ENCODE results near the gene ESR2.

The ESR2 gene

DNA sequence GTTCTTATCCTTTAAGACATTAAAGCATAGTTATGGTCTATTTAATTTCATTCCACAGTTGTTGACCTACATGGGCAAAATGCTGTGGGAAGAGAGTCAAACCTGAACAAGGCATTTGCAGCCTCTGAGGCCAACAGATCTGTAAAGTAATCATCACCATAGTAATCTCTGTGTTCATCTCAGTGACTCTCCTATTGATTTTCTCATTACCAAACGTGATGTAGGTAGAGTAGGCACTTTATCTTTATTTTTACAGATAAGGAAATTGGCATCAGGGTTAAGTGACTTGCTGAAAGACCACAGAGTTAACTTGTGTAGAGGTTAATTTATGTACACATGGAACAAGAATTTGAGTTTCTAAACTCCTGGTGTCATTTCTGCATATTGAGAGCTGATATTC is 203.0 kb downstream of the ESR2 start:
- DNase-seq: no peak
- H3K4ac ChIP-seq (ENCODE audit: low read depth, low read length): no peak overlapping the region
- no peak overlapping the region for H2BK15ac ChIP-seq (replicated peaks; ENCODE audit: low read depth)
- no peak overlapping the region for H3K4me3 ChIP-seq (ENCODE audit: low read length)
- no peak overlapping the region for H3K27ac ChIP-seq (ENCODE audit: low read depth, low read length)
- H2BK120ac ChIP-seq (ENCODE audit: low read depth, low read length): no peak overlapping the region
- H3K9ac ChIP-seq (ENCODE audit: low read length): no peak overlapping the region
- H3K79me2 ChIP-seq (ENCODE audit: control insufficient read depth, insufficient read depth, low read length): no peaks in the 10 kb centered on the region
- no peak overlapping the region for H2BK5ac ChIP-seq (ENCODE audit: low read length)
- H3K18ac ChIP-seq (ENCODE audit: low read length): no peak overlapping the region
- H3K79me1 ChIP-seq (ENCODE audit: low read length): no peaks in the 10 kb centered on the region
- no peak overlapping the region for H4K5ac ChIP-seq (ENCODE audit: low read length)
- no peaks in the 10 kb centered on the region for H3K27me3 ChIP-seq (ENCODE audit: insufficient read depth, low read length, poor library complexity)
- H3K4me1 ChIP-seq (ENCODE audit: control insufficient read depth, low read depth, low read length): no peaks in the 10 kb centered on the region
- no peak overlapping the region for H4K8ac ChIP-seq (ENCODE audit: low read depth, low read length)
- no peak overlapping the region for H2AK5ac ChIP-seq (ENCODE audit: low read length)
- no CpG with 5 or more reads among the region's 1 CpG for WGBS (ENCODE audit: extremely low coverage, insufficient coverage, low lambda C conversion rate)
- no peaks in the 10 kb centered on the region for H3K36me3 ChIP-seq (ENCODE audit: control insufficient read depth, insufficient read depth, low read length)
- no peak overlapping the region for H3K4me2 ChIP-seq (ENCODE audit: low read length)
- H3K56ac ChIP-seq (ENCODE audit: low read length): no peak overlapping the region
- no peak overlapping the region for H3K23ac ChIP-seq (ENCODE audit: low read length)

DNA sequence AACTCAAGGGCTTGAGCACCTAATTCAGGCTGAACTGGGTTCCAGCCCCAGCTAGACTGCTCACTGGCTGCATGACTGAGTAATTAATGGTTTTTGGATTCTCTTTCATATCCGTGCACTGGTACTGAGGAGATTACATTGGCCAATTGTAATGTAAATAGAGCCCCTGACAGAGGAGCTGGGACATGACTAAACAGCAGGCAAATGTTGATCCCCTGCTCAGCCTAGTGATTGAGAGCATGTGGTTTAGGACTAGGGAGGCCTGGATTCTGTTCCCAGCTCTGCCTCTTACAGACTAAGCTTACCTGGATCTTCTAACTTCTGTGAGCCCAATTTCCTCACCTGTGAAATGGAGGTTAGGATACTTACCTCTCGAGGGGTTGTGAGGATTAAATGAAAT is 204.3 kb downstream of the ESR2 start:
- Histone ChIP-seq H4K8ac (ENCODE audit: low read depth, low read length) (no peak overlapping the region), H3K23ac (ENCODE audit: low read length) (no peak overlapping the region), H3K36me3 (ENCODE audit: control insufficient read depth, insufficient read depth, low read length) (no peaks in the 10 kb centered on the region), H3K27me3 (ENCODE audit: insufficient read depth, low read length, poor library complexity) (no peaks in the 10 kb centered on the region), H3K4ac (ENCODE audit: low read depth, low read length) (no peak overlapping the region), H2BK15ac (replicated peaks; ENCODE audit: low read depth) (no peak overlapping the region), H3K79me1 (ENCODE audit: low read length) (no peaks in the 10 kb centered on the region), H3K79me2 (ENCODE audit: control insufficient read depth, insufficient read depth, low read length) (no peaks in the 10 kb centered on the region), H3K18ac (ENCODE audit: low read length) (no peak overlapping the region), H3K4me3 (ENCODE audit: low read length) (no peak overlapping the region), H2AK5ac (ENCODE audit: low read length) (no peak overlapping the region), H2BK5ac (ENCODE audit: low read length) (no peak overlapping the region), H3K27ac (ENCODE audit: low read depth, low read length) (no peak overlapping the region), H3K4me1 (ENCODE audit: control insufficient read depth, low read depth, low read length) (no peaks in the 10 kb centered on the region), H3K9ac (ENCODE audit: low read length) (no peak overlapping the region), H4K5ac (ENCODE audit: low read length) (no peak overlapping the region), H2BK120ac (ENCODE audit: low read depth, low read length) (no peak overlapping the region), H3K4me2 (ENCODE audit: low read length) (no peak overlapping the region), H3K56ac (ENCODE audit: low read length) (no peak overlapping the region)
- peak; percentile 64 for DNase-seq
- WGBS (ENCODE audit: extremely low coverage, insufficient coverage, low lambda C conversion rate): no CpG with 5 or more reads among the region's 2 CpGs

DNA sequence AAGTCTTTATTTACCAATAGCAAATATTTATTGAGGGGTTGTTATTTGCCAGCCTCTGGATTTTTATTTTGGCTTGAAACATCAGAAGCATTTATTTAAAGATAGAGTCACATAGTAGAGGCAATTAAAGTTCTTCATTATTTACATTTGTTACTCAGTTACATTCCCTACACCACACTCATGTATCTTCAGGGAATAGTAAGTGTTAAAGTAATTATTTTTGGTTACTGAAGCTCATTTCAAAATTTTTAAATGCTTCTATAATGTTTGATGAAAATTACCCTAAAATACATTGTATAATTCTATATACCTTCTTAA is 205.6 kb downstream of the ESR2 start:
- Histone ChIP-seq H2BK5ac (ENCODE audit: low read length) (no peak overlapping the region), H3K4me1 (ENCODE audit: control insufficient read depth, low read depth, low read length) (no peaks in the 10 kb centered on the region), H3K4me3 (ENCODE audit: low read length) (no peak overlapping the region), H3K27ac (ENCODE audit: low read depth, low read length) (no peak overlapping the region), H3K79me1 (ENCODE audit: low read length) (no peaks in the 10 kb centered on the region), H2AK5ac (ENCODE audit: low read length) (no peak overlapping the region), H3K36me3 (ENCODE audit: control insufficient read depth, insufficient read depth, low read length) (no peaks in the 10 kb centered on the region), H2BK120ac (ENCODE audit: low read depth, low read length) (no peak overlapping the region), H3K9ac (ENCODE audit: low read length) (no peak overlapping the region), H2BK15ac (replicated peaks; ENCODE audit: low read depth) (no peak overlapping the region), H3K27me3 (ENCODE audit: insufficient read depth, low read length, poor library complexity) (no peaks in the 10 kb centered on the region), H3K56ac (ENCODE audit: low read length) (no peak overlapping the region), H4K5ac (ENCODE audit: low read length) (no peak overlapping the region), H4K8ac (ENCODE audit: low read depth, low read length) (no peak overlapping the region), H3K23ac (ENCODE audit: low read length) (no peak overlapping the region), H3K4ac (ENCODE audit: low read depth, low read length) (no peak overlapping the region), H3K18ac (ENCODE audit: low read length) (no peak overlapping the region), H3K79me2 (ENCODE audit: control insufficient read depth, insufficient read depth, low read length) (no peaks in the 10 kb centered on the region), H3K4me2 (ENCODE audit: low read length) (no peak overlapping the region)
- no peak for DNase-seq

DNA sequence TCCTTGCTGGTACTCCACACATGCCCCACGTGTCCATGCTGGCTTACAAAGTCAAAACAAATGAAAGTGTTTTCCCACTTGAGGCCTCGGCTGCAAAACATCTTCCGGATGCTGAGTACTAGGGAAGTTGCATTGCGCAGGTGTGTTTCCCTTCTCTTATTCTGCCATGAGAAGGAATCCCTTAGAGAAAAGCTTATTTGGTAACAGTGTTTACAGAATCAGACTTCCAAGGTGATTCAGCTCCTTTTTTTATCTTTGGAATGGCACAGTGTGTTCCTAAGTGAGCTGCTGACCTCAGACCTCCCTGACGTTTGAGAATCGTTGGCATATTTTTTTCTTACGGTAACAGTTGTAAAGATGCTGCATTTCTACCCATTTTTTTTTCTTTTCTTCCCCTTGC is 211.3 kb downstream of the ESR2 start:
- Histone ChIP-seq H2BK120ac (ENCODE audit: low read depth, low read length) (no peak overlapping the region), H3K4me1 (ENCODE audit: control insufficient read depth, low read depth, low read length) (no peaks in the 10 kb centered on the region), H2AK5ac (ENCODE audit: low read length) (no peak overlapping the region), H4K8ac (ENCODE audit: low read depth, low read length) (no peak overlapping the region), H3K18ac (ENCODE audit: low read length) (no peak overlapping the region), H3K79me2 (ENCODE audit: control insufficient read depth, insufficient read depth, low read length) (no peaks in the 10 kb centered on the region), H3K56ac (ENCODE audit: low read length) (no peak overlapping the region), H2BK15ac (replicated peaks; ENCODE audit: low read depth) (no peak overlapping the region), H3K4me2 (ENCODE audit: low read length) (no peak overlapping the region), H3K36me3 (ENCODE audit: control insufficient read depth, insufficient read depth, low read length) (no peaks in the 10 kb centered on the region), H3K9ac (ENCODE audit: low read length) (no peak overlapping the region), H3K27ac (ENCODE audit: low read depth, low read length) (no peak overlapping the region), H3K23ac (ENCODE audit: low read length) (no peak overlapping the region), H3K79me1 (ENCODE audit: low read length) (no peaks in the 10 kb centered on the region), H2BK5ac (ENCODE audit: low read length) (no peak overlapping the region), H4K5ac (ENCODE audit: low read length) (no peak overlapping the region), H3K4ac (ENCODE audit: low read depth, low read length) (no peak overlapping the region), H3K27me3 (ENCODE audit: insufficient read depth, low read length, poor library complexity) (no peaks in the 10 kb centered on the region), H3K4me3 (ENCODE audit: low read length) (no peak overlapping the region)
- no peak for DNase-seq
- WGBS (ENCODE audit: extremely low coverage, insufficient coverage, low lambda C conversion rate): no CpG with 5 or more reads among the region's 7 CpGs

DNA sequence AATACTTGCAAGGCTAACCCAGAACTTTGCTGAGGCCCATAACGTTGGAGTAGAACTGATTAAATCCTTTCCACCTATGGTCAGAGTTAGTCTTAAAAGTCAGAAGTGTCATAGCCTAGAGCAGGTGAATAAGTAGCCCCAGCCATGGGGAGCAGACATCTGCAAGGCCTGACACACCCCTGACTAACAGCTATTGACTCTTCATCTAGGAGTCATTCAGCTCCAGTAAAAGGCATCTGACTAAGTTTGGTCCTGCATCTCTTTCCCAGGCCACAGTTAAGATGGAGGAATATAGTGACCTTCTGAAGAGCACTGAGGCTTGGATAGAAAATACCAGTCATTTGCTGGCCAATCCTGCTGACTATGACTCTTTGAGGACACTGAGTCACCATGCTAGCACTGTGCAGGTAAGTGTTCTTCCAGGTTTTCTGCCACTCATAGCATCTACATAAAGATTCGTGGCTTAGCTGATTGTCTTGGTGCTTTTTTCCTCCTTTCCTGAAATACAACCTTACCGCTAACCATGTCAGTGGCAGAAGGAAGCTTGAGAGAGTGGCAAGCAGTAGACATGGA is 212.9 kb downstream of the ESR2 start:
- Histone ChIP-seq H3K79me1 (ENCODE audit: low read length) (no peaks in the 10 kb centered on the region), H2AK5ac (ENCODE audit: low read length) (no peak overlapping the region), H3K56ac (ENCODE audit: low read length) (no peak overlapping the region), H3K9ac (ENCODE audit: low read length) (no peak overlapping the region), H3K4ac (ENCODE audit: low read depth, low read length) (no peak overlapping the region), H3K4me3 (ENCODE audit: low read length) (no peak overlapping the region), H3K4me1 (ENCODE audit: control insufficient read depth, low read depth, low read length) (no peaks in the 10 kb centered on the region), H2BK5ac (ENCODE audit: low read length) (no peak overlapping the region), H3K36me3 (ENCODE audit: control insufficient read depth, insufficient read depth, low read length) (no peaks in the 10 kb centered on the region), H4K5ac (ENCODE audit: low read length) (no peak overlapping the region), H3K4me2 (ENCODE audit: low read length) (no peak overlapping the region), H2BK120ac (ENCODE audit: low read depth, low read length) (no peak overlapping the region), H3K23ac (ENCODE audit: low read length) (no peak overlapping the region), H3K18ac (ENCODE audit: low read length) (no peak overlapping the region), H3K27me3 (ENCODE audit: insufficient read depth, low read length, poor library complexity) (no peaks in the 10 kb centered on the region), H2BK15ac (replicated peaks; ENCODE audit: low read depth) (no peak overlapping the region), H3K79me2 (ENCODE audit: control insufficient read depth, insufficient read depth, low read length) (no peaks in the 10 kb centered on the region), H3K27ac (ENCODE audit: low read depth, low read length) (no peak overlapping the region), H4K8ac (ENCODE audit: low read depth, low read length) (no peak overlapping the region)
- no peak for DNase-seq
- whole genome bisulfite sequencing (ENCODE audit: extremely low coverage, insufficient coverage, low lambda C conversion rate): no CpG with 5 or more reads among the region's 3 CpGs

DNA sequence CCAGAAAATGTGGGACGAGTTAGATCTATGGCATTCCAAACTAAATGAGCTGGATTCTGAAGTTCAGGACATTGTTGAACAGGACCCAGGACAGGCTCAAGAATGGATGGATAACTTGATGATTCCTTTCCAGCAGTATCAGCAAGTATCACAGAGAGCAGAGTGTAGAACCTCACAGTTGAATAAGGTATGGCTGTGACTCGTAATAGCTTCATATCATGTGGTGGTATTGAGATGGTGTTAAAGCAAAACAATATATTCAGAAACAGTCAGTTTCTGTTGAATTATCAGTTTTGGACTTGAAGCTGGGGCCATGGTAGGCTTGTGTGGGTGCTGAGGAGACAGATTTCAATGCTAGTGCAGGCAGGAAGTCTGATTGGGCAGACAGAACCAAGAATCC is 213.7 kb downstream of the ESR2 start:
- Histone ChIP-seq H3K79me2 (ENCODE audit: control insufficient read depth, insufficient read depth, low read length) (no peaks in the 10 kb centered on the region), H2BK120ac (ENCODE audit: low read depth, low read length) (no peak overlapping the region), H3K4me1 (ENCODE audit: control insufficient read depth, low read depth, low read length) (no peaks in the 10 kb centered on the region), H3K4ac (ENCODE audit: low read depth, low read length) (no peak overlapping the region), H2BK5ac (ENCODE audit: low read length) (no peak overlapping the region), H3K27ac (ENCODE audit: low read depth, low read length) (no peak overlapping the region), H2BK15ac (replicated peaks; ENCODE audit: low read depth) (no peak overlapping the region), H3K27me3 (ENCODE audit: insufficient read depth, low read length, poor library complexity) (no peaks in the 10 kb centered on the region), H3K36me3 (ENCODE audit: control insufficient read depth, insufficient read depth, low read length) (no peaks in the 10 kb centered on the region), H3K23ac (ENCODE audit: low read length) (no peak overlapping the region), H3K56ac (ENCODE audit: low read length) (no peak overlapping the region), H4K8ac (ENCODE audit: low read depth, low read length) (no peak overlapping the region), H3K18ac (ENCODE audit: low read length) (no peak overlapping the region), H3K4me3 (ENCODE audit: low read length) (no peak overlapping the region), H2AK5ac (ENCODE audit: low read length) (no peak overlapping the region), H3K9ac (ENCODE audit: low read length) (no peak overlapping the region), H3K79me1 (ENCODE audit: low read length) (no peaks in the 10 kb centered on the region), H3K4me2 (ENCODE audit: low read length) (no peak overlapping the region), H4K5ac (ENCODE audit: low read length) (no peak overlapping the region)
- no CpG with 5 or more reads among the region's 2 CpGs for WGBS (ENCODE audit: extremely low coverage, insufficient coverage, low lambda C conversion rate)
- DNase-seq: no peak

Data from mesendoderm (in vitro differentiated cells).